ACC112 (cell line): ENCODE results near the gene QKI.

Experiments used
- H2AFZ ChIP-seq: fragments of 200-600 bp; sonication (generic); one replicate; pipeline ENCODE4 v1.6.0; 2017; ENCODE audit warnings: antibody characterized with exemption, low read length; ENCODE audit not compliant: unreplicated experiment
- H3K27ac ChIP-seq: fragments of 200-600 bp; sonication (generic); 2 replicates; pipeline ENCODE4 v1.5.1; 2014; ENCODE audit warnings: low read depth, mild to moderate bottlenecking, antibody characterized with exemption, low read length, moderate library complexity
- H3K27me3 ChIP-seq: fragments of 200-600 bp; sonication (generic); 2 replicates; pipeline ENCODE4 v1.6.1; 2014; ENCODE audit warnings: mild to moderate bottlenecking, antibody characterized with exemption, low read length, moderate library complexity, mixed read lengths; ENCODE audit not compliant: insufficient read depth
- H3K36me3 ChIP-seq: fragments of 200-600 bp; sonication (generic); 2 replicates; pipeline ENCODE4 v1.6.1; 2016; ENCODE audit warnings: mild to moderate bottlenecking, antibody characterized with exemption, low read length, moderate library complexity, mixed read lengths; ENCODE audit not compliant: insufficient read depth
- H3K4me1 ChIP-seq: fragments of 200-600 bp; sonication (generic); one replicate; pipeline ENCODE4 v1.6.1; 2016; ENCODE audit warnings: low read length, mixed read lengths; ENCODE audit not compliant: insufficient read depth, unreplicated experiment, control insufficient read depth
- H3K4me3 ChIP-seq: fragments of 200-600 bp; sonication (generic); 2 replicates; pipeline ENCODE4 v1.5.1; 2014; ENCODE audit warnings: mild to moderate bottlenecking, low read depth, low read length
- H3K79me2 ChIP-seq: fragments of 200-600 bp; sonication (generic); one replicate; pipeline ENCODE4 v1.6.0; 2016; ENCODE audit warnings: low read length; ENCODE audit not compliant: control insufficient read depth, unreplicated experiment, insufficient read depth

Gene QKI

DNA sequence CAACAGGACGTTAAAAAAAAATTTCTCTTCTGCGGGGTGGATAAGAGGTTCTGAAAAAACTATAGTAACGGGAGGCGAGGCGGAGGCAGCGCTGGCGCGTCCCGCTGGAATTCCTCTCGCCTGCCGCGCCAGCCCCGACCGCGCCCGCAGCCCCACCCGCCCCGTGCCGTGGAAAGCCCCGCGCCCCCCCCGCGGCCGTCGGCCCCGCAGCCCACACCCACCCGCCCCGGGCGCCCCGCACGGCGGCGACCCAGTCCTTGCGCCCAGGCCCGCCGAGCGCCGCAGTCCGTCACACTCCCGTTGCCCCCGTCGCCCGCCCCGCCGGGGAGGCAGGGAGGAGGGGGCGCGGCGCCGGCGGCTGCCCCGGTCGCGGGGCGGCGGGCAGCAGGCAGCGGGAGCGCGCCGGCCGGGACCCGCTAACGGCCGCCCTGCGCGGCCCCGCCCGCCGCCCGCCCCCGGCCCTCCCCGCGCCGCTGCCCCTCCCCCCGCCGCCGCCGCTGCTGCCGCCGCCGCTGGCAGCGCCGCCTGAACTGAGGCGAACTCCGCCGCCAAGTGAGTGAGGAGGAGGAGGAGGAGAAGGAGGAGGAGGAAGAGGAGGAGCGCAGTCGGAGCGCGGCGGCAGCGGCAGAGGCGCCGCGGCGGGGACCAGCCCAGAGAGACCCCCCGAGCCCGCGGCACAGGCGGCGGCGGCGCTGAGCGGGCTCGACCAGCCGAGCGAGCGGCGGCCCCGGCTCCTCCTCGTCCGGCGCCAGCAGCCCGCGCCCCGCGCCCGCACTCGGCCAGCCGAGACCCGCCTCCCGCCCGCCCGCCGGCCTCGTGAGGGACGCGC, at the start of gene QKI:
Gene QKI (plus strand): TSS at position 602 of the 829 bp plus-strand sequence. CDS start 476 bp downstream, outside the sequence.
- peak within 1 kb of the TSS; percentile 91 for H2AFZ ChIP-seq
- H3K36me3 ChIP-seq, result no peaks in the 10 kb centered on the region
- peak within 1 kb of the TSS; percentile 95 for H3K4me3 ChIP-seq
- H3K27me3 ChIP-seq, result no peaks in the 10 kb centered on the region
- peaks cover 18% of the 10 kb centered on the region for H3K4me1 ChIP-seq
- H3K27ac ChIP-seq, result peak within 1 kb of the TSS; percentile 90
- peaks cover 46% of the 10 kb centered on the region for H3K79me2 ChIP-seq

DNA sequence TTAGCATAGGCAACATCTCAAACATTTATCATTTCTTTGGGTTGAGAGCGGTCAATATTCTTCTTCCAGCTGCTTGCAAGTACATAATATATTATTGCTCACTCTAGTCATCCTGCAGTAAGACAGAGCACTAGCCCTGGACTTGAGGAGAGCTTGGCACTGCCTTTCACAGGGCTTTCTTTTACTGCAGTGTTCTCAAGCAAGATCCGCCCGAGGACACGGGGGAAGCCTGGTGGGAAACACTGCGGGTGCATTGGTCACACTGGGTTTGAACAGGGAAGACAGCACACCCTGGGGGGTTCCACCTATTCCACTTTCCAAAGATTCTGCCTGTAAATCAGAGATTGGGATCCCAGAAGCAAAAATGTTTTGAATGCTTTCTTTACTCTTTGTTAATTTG, 48.2 kb upstream of the QKI start:
- Histone ChIP-seq H3K79me2 (no peaks in the 10 kb centered on the region), H3K36me3 (no peaks in the 10 kb centered on the region), H2AFZ (no peak overlapping the region), H3K4me3 (no peak overlapping the region), H3K27me3 (peaks cover 17% of the 10 kb centered on the region), H3K4me1 (no peaks in the 10 kb centered on the region), H3K27ac (no peak overlapping the region)

DNA sequence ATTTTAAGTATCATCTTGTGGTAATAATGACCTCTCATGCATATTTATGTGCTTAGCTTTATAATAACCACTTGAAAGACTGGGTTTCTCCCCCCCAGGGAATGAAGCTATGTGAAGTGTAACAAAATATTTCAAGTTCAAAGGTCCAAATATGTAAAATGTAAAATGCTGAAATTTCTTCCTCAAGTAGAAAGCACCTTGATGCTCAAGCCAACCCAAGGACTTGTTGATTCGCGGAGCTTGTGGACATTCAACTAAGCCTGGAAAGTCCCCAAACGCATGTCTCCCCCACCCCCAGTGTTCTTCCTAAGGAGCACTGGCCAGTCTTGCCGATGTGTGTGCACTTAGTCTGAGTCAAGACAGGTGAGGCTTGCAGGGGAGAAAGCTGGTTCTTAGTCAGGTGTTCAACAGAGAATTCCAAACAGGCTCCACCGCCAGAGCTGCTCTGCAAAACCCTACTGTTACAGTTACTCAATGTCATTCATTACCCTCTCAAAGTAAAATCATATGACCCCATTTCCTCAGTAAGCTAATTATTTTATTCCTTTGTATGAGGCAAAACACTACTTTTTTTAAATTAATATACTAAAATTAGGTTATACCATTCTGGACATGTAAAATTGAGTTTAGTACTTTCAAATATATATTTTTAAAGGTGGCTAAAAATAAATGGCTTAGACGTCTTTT, 46.9 kb upstream of the QKI start:
- Histone ChIP-seq H2AFZ (no peak overlapping the region), H3K4me3 (no peak overlapping the region), H3K27me3 (peaks cover 18% of the 10 kb centered on the region), H3K27ac (no peak overlapping the region), H3K36me3 (no peaks in the 10 kb centered on the region), H3K4me1 (no peaks in the 10 kb centered on the region), H3K79me2 (no peaks in the 10 kb centered on the region)

DNA sequence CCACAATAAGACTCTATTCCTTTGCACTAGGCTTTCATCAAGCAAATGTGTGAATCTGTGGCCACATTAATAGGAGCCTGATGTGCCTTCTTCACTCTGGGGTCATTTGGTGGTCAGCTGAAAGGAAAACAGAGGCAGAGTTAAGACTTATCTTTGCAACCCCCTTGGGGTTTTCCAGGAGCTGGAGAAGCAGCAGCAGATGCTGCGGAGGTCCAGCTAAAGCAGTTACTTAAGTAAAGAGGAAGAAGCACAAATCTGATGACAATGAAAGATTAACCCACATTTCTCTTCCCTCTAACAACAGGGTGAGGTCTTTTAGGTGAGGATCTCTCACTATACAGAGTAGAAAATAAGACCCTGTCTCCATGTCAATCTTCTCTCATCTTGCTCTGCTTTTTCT, 45.4 kb upstream of the QKI start:
- no peaks in the 10 kb centered on the region for H3K36me3 ChIP-seq
- no peak overlapping the region for H2AFZ ChIP-seq
- H3K79me2 ChIP-seq, result no peaks in the 10 kb centered on the region
- H3K4me3 ChIP-seq, result no peak overlapping the region
- peaks cover 22% of the 10 kb centered on the region for H3K27me3 ChIP-seq
- H3K4me1 ChIP-seq, result no peaks in the 10 kb centered on the region
- H3K27ac ChIP-seq, result no peak overlapping the region

DNA sequence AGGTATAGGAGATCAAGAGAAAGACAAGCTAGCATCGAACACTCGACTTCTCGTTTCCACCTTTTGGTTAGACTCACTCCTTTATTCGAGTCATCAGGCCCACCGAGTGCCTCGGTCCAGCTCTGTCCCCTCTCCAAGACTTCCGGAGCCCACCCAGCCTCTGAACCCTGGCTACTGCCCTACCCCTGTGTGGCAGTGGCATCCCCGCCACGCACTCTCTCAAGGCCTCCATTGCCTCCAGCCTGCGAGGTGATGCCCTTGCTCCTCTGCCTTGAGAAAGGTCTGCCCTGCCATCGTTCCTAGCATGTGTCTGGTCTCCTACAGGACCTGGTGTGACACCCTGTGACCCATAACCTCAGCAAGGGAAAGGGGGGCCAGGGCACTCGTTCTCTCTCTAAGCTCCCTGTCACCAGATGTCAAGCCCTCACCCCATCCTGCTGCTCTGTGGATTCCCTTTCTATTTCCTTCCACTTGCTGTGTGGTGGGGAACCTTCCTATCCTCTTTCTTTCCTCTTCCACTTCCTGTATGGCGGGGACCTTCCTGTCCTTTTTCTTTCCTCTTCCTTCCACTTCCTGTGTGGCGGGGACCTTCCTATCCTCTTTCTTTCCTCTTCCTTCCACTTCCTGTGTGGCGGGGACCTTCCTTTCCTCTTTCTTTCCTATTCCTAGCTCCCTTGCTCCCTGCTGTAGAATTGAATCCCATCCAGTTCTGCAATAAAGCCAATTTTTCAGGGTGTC, 44.7 kb upstream of the QKI start:
- Histone ChIP-seq H3K36me3 (no peaks in the 10 kb centered on the region), H3K79me2 (no peaks in the 10 kb centered on the region), H3K27ac (no peak overlapping the region), H3K27me3 (peaks cover 23% of the 10 kb centered on the region), H3K4me3 (no peak overlapping the region), H3K4me1 (no peaks in the 10 kb centered on the region), H2AFZ (no peak overlapping the region)

DNA sequence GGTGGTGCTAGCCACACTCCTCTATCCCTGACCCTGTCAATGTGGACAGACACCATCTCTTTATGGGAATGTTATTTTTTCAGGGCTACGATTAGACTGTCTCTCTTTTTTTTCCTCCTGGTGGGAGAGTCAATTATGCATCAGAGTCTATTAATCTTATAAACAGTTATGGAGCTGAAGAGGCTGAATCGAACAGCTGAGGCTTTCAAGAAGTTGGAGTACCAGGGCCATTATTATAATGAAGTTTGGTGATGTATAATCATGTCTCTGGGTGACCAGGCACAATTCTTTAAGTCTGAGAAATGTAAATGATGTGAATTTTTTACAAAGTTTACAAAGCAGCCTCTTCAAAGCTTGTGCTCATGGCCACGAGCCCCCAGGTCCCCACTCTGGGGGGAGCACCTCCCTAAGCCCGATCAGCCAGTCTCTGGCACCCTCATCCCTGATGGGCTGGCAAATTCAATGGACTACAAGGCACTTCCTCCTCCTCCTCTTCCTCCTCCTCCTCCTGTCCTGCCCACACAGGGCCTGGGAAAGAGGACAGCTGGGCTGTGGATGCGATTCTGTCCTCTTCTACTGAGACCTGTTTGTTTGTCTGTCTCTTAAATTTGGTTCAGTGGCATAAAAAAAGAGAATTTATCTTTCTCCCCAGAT, 43.9 kb upstream of the QKI start:
- Histone ChIP-seq H3K27me3 (peaks cover 23% of the 10 kb centered on the region), H3K4me3 (no peak overlapping the region), H3K4me1 (no peaks in the 10 kb centered on the region), H3K27ac (no peak overlapping the region), H3K79me2 (no peaks in the 10 kb centered on the region), H3K36me3 (no peaks in the 10 kb centered on the region), H2AFZ (no peak overlapping the region)

DNA sequence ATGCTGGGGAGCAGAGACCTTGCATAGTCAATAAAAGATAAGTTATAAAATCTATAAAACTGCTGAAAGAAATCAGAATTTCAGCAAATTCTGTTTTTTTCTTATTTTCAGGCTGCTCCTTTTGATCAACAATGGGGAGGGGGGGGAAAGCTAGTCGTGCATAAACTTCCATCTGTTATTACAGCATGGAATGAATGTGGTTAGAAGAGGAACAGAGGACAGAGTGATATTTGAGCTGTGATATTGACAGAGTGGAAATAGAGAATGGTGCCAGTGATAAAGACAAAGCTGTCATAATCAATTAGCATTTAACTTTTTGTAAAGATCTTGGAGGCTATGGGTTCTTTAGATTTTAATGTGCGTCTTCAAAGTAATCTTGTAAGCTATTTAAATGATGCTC, 43.4 kb upstream of the QKI start:
- H3K36me3 ChIP-seq, result no peaks in the 10 kb centered on the region
- H3K27me3 ChIP-seq, result peaks cover 23% of the 10 kb centered on the region
- no peaks in the 10 kb centered on the region for H3K4me1 ChIP-seq
- H3K4me3 ChIP-seq, result no peak overlapping the region
- H3K27ac ChIP-seq, result no peak overlapping the region
- no peak overlapping the region for H2AFZ ChIP-seq
- no peaks in the 10 kb centered on the region for H3K79me2 ChIP-seq

DNA sequence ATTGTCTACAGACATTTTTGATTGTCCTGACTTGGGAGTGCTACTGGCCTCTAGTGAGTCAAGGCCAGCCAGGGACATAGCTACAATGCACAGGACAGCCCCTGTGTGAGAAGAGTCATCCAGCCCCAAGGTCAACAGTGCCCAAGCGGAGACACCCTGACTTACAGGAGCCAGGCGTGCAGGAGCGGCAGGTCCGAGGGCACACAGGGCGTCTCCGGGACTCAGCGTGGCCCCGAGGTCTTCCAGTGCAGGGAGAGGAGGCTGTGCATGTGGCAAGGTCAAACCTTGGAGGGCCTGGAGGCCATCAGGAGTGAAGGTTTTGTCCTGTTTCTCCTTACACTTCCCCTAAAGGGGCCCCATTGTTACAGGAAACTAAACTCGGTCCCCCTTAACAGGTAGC, 41.3 kb upstream of the QKI start:
- H3K79me2 ChIP-seq, result no peaks in the 10 kb centered on the region

DNA sequence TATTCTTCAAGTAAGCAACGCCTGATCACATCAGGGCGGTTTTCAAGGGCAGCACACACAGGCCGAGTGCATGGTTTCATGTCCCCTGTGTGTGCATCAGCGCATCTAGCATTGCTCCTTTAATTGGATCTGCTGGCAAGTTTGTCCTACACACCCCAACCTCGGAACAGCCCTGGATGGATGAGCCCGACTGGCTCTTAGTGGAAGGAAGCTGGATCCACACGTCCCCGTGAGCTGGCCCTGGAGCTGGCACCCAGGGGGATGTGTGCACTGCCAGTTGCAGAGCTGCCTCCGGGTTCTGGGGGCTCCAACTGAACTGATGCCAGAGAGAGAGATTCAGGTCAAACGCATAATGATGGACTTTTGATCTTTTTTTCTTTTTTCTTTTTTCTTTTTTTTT, 39.2 kb upstream of the QKI start:
- Histone ChIP-seq H3K4me3 (no peak overlapping the region), H3K36me3 (no peaks in the 10 kb centered on the region), H3K79me2 (no peaks in the 10 kb centered on the region), H2AFZ (no peak overlapping the region), H3K27me3 (peaks cover 13% of the 10 kb centered on the region), H3K4me1 (no peaks in the 10 kb centered on the region), H3K27ac (no peak overlapping the region)

More for the DNA sequence above, 41.3 kb upstream of the QKI start:
- H3K27ac ChIP-seq, result no peak overlapping the region
- H2AFZ ChIP-seq, result no peak overlapping the region
- no peak overlapping the region for H3K4me3 ChIP-seq
- no peaks in the 10 kb centered on the region for H3K36me3 ChIP-seq
- peaks cover 23% of the 10 kb centered on the region for H3K27me3 ChIP-seq
- no peaks in the 10 kb centered on the region for H3K4me1 ChIP-seq

DNA sequence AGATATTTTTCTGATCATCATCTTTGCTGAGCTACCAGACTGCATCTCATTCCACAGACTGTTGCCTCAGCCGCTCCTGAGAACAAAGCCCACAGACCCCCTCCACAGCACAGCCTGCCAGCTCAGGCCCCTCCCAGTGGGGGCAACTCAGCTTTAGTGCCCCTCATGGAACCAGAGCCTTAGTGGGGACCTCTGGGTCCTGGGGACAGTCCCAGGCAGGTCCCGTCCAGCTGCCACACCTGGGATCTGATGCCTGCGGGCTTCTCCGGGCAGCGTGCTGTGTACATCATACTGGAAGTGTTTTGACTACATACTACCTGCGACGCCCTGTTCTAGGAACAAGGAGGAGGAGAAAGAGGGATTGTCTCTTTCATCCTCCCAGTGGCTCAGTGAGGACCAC, 38.3 kb upstream of the QKI start:
- no peak overlapping the region for H3K4me3 ChIP-seq

More for the DNA sequence above, 38.3 kb upstream of the QKI start:
- H3K4me1 ChIP-seq, result no peaks in the 10 kb centered on the region
- H3K36me3 ChIP-seq, result no peaks in the 10 kb centered on the region
- no peaks in the 10 kb centered on the region for H3K79me2 ChIP-seq
- peaks cover 7% of the 10 kb centered on the region for H3K27me3 ChIP-seq
- no peak overlapping the region for H2AFZ ChIP-seq
- no peak overlapping the region for H3K27ac ChIP-seq
